ENCODE data around the gene YEATS2.

DNA sequence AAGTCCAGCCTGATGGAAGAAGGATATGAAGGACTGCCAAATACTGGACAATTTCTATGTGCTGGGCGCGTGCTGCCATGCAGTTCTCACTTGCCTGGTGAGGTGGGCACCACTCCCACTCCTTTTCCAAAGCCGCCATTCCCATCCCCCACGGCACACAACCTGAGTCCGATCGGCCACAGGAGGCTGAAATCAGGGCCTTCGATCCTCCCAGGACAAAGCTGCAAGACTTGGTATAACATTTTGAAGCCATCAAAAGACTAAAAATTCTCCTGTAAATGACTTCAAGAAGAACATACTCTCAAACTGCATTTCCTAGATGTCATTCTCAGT, 130.9 kb downstream of the YEATS2 start:
- TF ChIP-seq, protein P1, sequence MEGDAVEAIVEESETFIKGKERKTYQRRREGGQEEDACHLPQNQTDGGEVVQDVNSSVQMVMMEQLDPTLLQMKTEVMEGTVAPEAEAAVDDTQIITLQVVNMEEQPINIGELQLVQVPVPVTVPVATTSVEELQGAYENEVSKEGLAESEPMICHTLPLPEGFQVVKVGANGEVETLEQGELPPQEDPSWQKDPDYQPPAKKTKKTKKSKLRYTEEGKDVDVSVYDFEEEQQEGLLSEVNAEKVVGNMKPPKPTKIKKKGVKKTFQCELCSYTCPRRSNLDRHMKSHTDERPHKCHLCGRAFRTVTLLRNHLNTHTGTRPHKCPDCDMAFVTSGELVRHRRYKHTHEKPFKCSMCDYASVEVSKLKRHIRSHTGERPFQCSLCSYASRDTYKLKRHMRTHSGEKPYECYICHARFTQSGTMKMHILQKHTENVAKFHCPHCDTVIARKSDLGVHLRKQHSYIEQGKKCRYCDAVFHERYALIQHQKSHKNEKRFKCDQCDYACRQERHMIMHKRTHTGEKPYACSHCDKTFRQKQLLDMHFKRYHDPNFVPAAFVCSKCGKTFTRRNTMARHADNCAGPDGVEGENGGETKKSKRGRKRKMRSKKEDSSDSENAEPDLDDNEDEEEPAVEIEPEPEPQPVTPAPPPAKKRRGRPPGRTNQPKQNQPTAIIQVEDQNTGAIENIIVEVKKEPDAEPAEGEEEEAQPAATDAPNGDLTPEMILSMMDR (IDR thresholded peaks at IDR 0.05), result no peak
- TF ChIP-seq YY1 (IDR thresholded peaks at IDR 0.05; ENCODE audit: low read depth), result no peak
- no peak for TF ChIP-seq JUND (IDR thresholded peaks at IDR 0.05)
- TF ChIP-seq RAD21 (IDR thresholded peaks at IDR 0.05; ENCODE audit: low read length), result no peak
- TF ChIP-seq, protein P2, sequence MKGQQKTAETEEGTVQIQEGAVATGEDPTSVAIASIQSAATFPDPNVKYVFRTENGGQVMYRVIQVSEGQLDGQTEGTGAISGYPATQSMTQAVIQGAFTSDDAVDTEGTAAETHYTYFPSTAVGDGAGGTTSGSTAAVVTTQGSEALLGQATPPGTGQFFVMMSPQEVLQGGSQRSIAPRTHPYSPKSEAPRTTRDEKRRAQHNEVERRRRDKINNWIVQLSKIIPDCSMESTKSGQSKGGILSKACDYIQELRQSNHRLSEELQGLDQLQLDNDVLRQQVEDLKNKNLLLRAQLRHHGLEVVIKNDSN (IDR thresholded peaks at IDR 0.05; ENCODE audit: borderline replicate concordance, low read depth), result no peak
- TF ChIP-seq SMC3 (IDR thresholded peaks at IDR 0.05; ENCODE audit: low read depth, low read length), result no peak

All from SK-N-SH (cell line).